Astrocyte (in vitro differentiated cells and primary cell): ENCODE results near the gene RHOC.

Experiments
- CTCF ChIP-seq: IDR thresholded peaks from 2 replicates; pipeline ENCODE4 v1.5.1; 2011; ENCODE audit warnings: low read depth, mild to moderate bottlenecking, inconsistent platforms, low read length, moderate library complexity; ENCODE audit not compliant: insufficient read depth
- EZH2 ChIP-seq: IDR thresholded peaks from 2 replicates; pipeline ENCODE4 v1.6.1; 2012; ENCODE audit warnings: mild to moderate bottlenecking, low read length, inconsistent platforms; ENCODE audit not compliant: insufficient read depth

GRCh38 chr1:112672009-112672408 is 34.9 kb downstream of the RHOC start:
- TF ChIP-seq CTCF (no peak), EZH2 (no peak)
